Mucosa of stomach (tissue), 1 donor: ENCODE data around the gene TF.

ENCODE experiments used
- H3K27me3 ChIP-seq: one replicate; pipeline ENCODE4 v1.7.0; 2013; ENCODE audit warnings: mild to moderate bottlenecking, low read length; ENCODE audit not compliant: control insufficient read depth, insufficient read depth
- H3K36me3 ChIP-seq: one replicate; pipeline ENCODE4 v1.7.0; 2013; ENCODE audit warnings: low read length; ENCODE audit not compliant: control insufficient read depth, insufficient read depth
- H3K4me1 ChIP-seq: one replicate; pipeline ENCODE4 v1.7.0; 2013; ENCODE audit warnings: mild to moderate bottlenecking, low read length; ENCODE audit not compliant: control insufficient read depth, insufficient read depth
- H3K4me3 ChIP-seq: one replicate; pipeline ENCODE4 v1.7.0; 2013; ENCODE audit warnings: low read length
- H3K9ac ChIP-seq: one replicate; pipeline ENCODE4 v1.7.0; 2013; ENCODE audit warnings: mild to moderate bottlenecking, low read length, moderate library complexity
- H3K9me3 ChIP-seq: one replicate; pipeline ENCODE4 v1.7.0; 2013; ENCODE audit warnings: mild to moderate bottlenecking, low read length, moderate library complexity; ENCODE audit not compliant: control insufficient read depth
- donor health status: Pancreatic carcinoma.

Gene TF

GRCh38 chr3:133745981-133746711 lies at the start of gene TF:
TF (plus strand) TSS chr3:133746393; CDS start chr3:133746441, 48 bp downstream.
- no peaks in the 10 kb centered on the region for H3K9me3 ChIP-seq
- no peak within 1 kb of the TSS for H3K4me3 ChIP-seq
- H3K27me3 ChIP-seq = peaks cover 46% of the 10 kb centered on the region
- H3K4me1 ChIP-seq = peaks cover 5% of the 10 kb centered on the region
- H3K9ac ChIP-seq = no peak within 1 kb of the TSS
- H3K36me3 ChIP-seq = no peaks in the 10 kb centered on the region

- no peak overlapping the region for H3K9ac ChIP-seq
- no peaks in the 10 kb centered on the region for H3K27me3 ChIP-seq
- no peaks in the 10 kb centered on the region for H3K4me1 ChIP-seq
- H3K36me3 ChIP-seq = no peaks in the 10 kb centered on the region
- H3K9me3 ChIP-seq = no peaks in the 10 kb centered on the region
- H3K4me3 ChIP-seq = no peak overlapping the region
Measured at GRCh38 chr3:133697960-133698359, 48.2 kb upstream of the TF start.

- Histone ChIP-seq H3K9ac (no peak overlapping the region), H3K4me3 (no peak overlapping the region), H3K27me3 (no peaks in the 10 kb centered on the region), H3K4me1 (no peaks in the 10 kb centered on the region), H3K36me3 (no peaks in the 10 kb centered on the region), H3K9me3 (no peaks in the 10 kb centered on the region)
Measured at GRCh38 chr3:133699467-133699866, 46.7 kb upstream of the TF start.

- Histone ChIP-seq H3K9ac (no peak overlapping the region), H3K4me3 (no peak overlapping the region), H3K4me1 (no peaks in the 10 kb centered on the region), H3K36me3 (no peaks in the 10 kb centered on the region), H3K27me3 (no peaks in the 10 kb centered on the region), H3K9me3 (no peaks in the 10 kb centered on the region)
Measured at GRCh38 chr3:133699903-133700302, 46.3 kb upstream of the TF start.

- H3K36me3 ChIP-seq = no peaks in the 10 kb centered on the region
- no peak overlapping the region for H3K4me3 ChIP-seq
- no peaks in the 10 kb centered on the region for H3K27me3 ChIP-seq
- H3K9me3 ChIP-seq = no peaks in the 10 kb centered on the region
- no peaks in the 10 kb centered on the region for H3K4me1 ChIP-seq
- H3K9ac ChIP-seq = no peak overlapping the region
Measured at GRCh38 chr3:133700351-133700750, 45.8 kb upstream of the TF start.

GRCh38 chr3:133701435-133702358 lies 44.5 kb upstream of the TF start:
- Histone ChIP-seq H3K4me3 (no peak overlapping the region), H3K9ac (no peak overlapping the region), H3K4me1 (no peaks in the 10 kb centered on the region), H3K9me3 (no peaks in the 10 kb centered on the region), H3K27me3 (no peaks in the 10 kb centered on the region), H3K36me3 (no peaks in the 10 kb centered on the region)

- Histone ChIP-seq H3K27me3 (no peaks in the 10 kb centered on the region), H3K9me3 (no peaks in the 10 kb centered on the region), H3K4me1 (no peaks in the 10 kb centered on the region)
Measured at GRCh38 chr3:133703915-133704314, 42.3 kb upstream of the TF start.

GRCh38 chr3:133706033-133706432 lies 40.2 kb upstream of the TF start:
- H3K9me3 ChIP-seq = no peaks in the 10 kb centered on the region
- no peak overlapping the region for H3K9ac ChIP-seq
- H3K4me3 ChIP-seq = no peak overlapping the region
- no peaks in the 10 kb centered on the region for H3K4me1 ChIP-seq
- no peaks in the 10 kb centered on the region for H3K27me3 ChIP-seq
- H3K36me3 ChIP-seq = no peaks in the 10 kb centered on the region

More at GRCh38 chr3:133703915-133704314, 42.3 kb upstream of the TF start:
- Histone ChIP-seq H3K36me3 (no peaks in the 10 kb centered on the region), H3K9ac (no peak overlapping the region), H3K4me3 (no peak overlapping the region)

GRCh38 chr3:133709139-133709750 lies 36.9 kb upstream of the TF start:
- H3K9ac ChIP-seq = no peak overlapping the region
- H3K4me3 ChIP-seq = no peak overlapping the region
- H3K27me3 ChIP-seq = no peaks in the 10 kb centered on the region
- no peaks in the 10 kb centered on the region for H3K36me3 ChIP-seq
- H3K9me3 ChIP-seq = no peaks in the 10 kb centered on the region
- H3K4me1 ChIP-seq = no peaks in the 10 kb centered on the region

- H3K9ac ChIP-seq = no peak overlapping the region
- H3K9me3 ChIP-seq = no peaks in the 10 kb centered on the region
- no peaks in the 10 kb centered on the region for H3K4me1 ChIP-seq
- H3K27me3 ChIP-seq = no peaks in the 10 kb centered on the region
- H3K4me3 ChIP-seq = no peak overlapping the region
- no peaks in the 10 kb centered on the region for H3K36me3 ChIP-seq
Measured at GRCh38 chr3:133711013-133711412, 35.2 kb upstream of the TF start.

- H3K9ac ChIP-seq = no peak overlapping the region
- no peaks in the 10 kb centered on the region for H3K9me3 ChIP-seq
- no peaks in the 10 kb centered on the region for H3K36me3 ChIP-seq
- no peaks in the 10 kb centered on the region for H3K4me1 ChIP-seq
- H3K4me3 ChIP-seq = no peak overlapping the region
- no peaks in the 10 kb centered on the region for H3K27me3 ChIP-seq
Measured at GRCh38 chr3:133712017-133712416, 34.2 kb upstream of the TF start.

GRCh38 chr3:133713347-133713746 lies 32.8 kb upstream of the TF start:
- Histone ChIP-seq H3K27me3 (no peaks in the 10 kb centered on the region), H3K9ac (no peak overlapping the region), H3K9me3 (no peaks in the 10 kb centered on the region), H3K4me1 (no peaks in the 10 kb centered on the region), H3K36me3 (no peaks in the 10 kb centered on the region), H3K4me3 (no peak overlapping the region)
